CD4-positive, alpha-beta T cell treated with Interferon alpha-2 for 1 hour (primary cell): ENCODE data around the gene GPATCH8.
"Not testable (repeated sequence)": the region's sequence is repeated elsewhere in the genome, so short reads cannot be mapped to it uniquely, and the experiment has no call there.

Experiments
- DNase-seq, 2 donors: peaks; one replicate each; pipeline ENCODE4 v3.0.0-alpha.2; 2020 to 2022

Gene GPATCH8

DNA sequence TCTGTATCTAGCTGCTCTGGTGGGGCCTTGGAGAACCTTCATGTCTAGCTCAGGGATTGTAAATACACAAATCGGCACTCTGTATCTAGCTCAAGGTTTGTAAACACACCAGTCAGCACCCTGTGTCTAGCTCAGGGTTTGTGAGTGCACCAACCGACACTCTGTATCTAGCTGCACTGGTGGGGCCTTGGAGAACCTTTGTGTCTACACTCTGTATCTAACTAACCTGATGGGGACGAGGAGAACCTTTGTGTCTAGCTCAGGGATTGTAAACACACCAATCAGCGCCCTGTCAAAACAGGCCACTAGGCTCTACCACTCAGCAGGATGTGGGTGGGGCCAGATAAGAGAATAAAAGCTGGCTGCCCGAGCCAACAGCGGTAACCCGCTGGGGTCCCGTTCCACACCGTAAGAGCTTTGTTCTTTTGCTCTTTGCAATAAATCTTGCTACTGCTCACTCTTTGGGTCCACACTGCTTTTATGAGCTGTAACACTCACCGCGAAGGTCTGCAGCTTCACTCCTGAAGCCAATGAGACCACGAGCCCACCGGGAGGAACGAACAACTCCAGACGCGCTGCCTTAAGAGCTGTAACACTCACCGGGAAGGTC is 133.7 kb downstream of the GPATCH8 start:
- DNase-seq = peak in 1 of 2 donors; percentile 33

DNA sequence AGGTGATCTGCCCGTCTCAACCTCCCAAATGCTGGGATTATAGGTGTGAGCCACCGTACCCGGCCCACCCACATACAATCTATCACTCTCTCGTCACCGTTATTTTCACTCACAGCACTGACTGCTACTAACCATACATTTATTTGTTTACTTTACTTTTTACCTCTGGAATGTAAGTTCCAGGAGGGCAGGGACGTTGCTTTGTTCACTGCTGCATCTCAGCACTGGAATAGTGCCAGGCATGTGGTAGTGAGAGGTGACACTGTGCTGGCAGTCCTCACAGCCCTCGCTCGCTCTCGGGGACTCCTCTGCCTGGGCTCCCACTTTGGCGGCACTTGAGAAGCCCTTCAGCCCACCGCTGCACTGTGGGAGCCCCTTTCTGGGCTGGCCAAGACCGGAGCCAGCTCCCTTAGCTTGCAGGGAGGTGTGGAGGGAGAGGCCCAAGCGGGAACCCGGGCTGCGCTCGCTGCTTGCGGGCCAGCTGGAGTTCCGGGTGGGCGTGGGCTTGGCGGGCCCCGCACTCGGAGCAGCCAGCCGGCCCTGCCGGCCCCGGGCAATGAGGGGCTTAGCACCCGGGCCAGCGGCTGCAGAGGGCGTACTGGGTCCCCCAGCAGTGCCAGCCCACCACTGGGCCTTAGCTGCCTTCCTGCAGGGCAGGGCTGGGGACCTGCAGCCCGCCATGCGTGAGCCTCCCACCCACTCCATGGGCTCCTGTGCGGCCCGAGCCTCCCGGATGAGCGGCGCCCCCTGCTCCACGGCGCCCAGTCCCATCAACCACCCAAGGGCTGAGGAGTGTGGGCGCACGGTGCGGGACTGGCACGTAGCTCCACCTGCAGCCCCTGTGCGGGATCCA is 134.6 kb downstream of the GPATCH8 start:
- DNase-seq = not testable (repeated sequence)

DNA sequence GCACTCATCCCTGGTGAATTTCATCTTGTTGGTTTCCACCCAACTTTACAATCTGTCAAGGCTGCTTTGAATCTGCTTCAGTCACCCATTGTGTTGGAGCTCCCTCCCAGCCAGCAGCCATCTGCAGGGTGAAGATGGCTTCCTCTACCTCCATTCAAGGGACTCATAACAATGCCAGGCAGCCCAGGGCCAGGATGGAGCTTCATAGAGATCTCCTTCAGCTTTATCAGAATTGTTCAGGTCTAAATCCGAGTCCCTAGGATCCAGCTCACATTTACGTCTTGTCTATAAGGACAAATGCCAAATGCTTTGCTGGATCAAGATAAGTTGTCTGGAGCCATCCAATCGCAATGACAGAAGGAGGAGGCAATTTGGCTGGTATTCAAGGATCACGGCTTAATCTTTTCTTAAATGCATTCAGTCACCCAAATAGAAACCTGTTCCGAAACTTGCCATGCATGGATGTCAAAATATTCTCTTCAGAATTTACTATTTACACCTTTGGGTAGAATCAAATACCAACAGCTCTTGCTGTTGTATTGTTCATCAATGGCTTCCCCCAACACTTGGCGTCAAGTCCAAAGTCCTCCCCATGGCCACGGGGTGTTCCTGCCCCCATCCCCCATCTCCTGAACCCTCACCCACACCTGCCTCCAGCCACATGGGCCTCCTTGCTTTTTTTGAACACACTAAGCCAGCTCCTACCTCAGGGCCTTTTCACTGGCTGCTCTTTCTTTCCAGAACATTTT is 135.8 kb downstream of the GPATCH8 start:
- no peak for DNase-seq

DNA sequence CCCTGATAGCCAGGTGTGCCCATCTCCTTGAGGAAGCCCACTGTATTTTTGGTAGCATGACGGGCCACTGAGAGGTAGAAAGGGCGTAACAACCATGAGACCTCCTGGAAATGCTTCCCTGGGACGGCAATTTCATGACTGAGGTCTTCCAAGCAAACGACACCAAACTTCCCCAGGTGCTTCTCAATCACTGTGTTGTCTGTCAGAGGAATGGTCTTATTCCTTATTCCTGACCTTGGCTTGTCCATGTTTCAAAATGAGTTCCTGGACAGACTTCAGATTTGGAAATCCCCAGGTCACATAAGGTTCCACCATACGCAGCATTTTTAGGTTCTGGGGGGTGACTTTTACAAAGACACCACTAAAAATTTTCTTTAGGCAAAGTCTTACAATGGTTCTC is 138.2 kb downstream of the GPATCH8 start:
- DNase-seq = not testable (repeated sequence)

DNA sequence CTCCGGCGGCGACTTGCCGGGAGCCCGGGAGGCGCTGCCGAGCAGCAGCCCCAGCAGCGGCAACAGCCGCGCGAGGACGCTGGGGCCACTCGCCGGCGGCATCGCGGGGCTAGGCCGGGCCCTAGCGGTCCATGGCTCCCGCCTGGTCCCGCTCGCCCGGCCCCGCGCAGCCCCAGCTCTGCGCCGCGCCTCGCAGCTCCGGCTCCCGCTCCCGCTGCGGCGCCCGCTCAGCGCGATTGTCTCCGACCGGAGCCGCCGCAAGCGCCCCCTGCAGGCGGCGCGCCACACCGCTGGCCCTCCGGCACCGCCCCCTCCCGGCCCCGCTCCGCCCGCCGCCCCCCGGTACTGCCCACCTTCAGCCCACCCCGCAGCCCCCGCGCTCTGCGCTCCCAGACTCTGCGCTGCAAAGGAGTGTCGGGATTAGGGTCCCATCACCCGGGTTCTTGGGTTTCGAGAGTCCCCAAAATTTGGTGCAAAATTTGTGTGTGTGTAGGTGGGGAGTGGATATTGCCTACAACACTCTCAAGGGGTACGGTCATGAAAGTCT is 139.5 kb downstream of the GPATCH8 start, which contains the start of gene FAM171A2:
Gene FAM171A2 (minus strand): TSS at position 241 of the 547 bp plus-strand sequence. CDS start 139 bp downstream, at position 102.
- DNase-seq = peak; percentile 58 to 75

DNA sequence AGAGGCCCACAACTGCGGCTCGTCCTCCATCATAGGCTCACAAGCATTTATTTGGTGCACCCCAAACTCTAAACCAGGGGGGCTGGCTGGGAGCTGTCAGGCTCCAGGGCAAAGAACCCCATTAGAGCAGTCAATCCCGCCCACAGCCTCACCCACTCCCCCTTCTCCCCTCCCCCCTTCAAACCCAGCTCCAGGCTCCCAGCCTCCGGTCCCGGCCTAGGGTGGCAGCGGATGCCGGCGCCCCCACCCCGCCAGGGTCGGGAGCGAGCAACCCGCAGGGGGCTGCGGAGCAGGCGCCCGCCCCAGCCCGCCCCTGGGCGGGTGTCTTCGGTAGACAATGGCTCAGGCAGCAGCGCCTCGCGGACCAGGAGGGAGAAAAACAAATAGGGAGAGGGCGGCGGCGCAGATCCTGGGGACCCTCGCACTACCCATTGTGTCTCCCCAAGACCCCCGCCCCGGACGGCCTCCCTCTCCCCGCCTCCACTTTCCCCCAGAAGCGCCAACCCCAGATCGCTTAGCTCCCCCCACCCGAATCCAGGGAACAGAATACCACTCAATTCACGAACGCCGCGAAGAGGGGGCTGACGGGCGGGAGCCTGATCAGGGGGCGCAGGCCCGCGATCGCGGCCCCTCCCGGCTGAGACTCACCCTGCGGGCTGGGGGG is 140.1 kb downstream of the GPATCH8 start:
- DNase-seq = peak in 1 of 2 donors; percentile 15

DNA sequence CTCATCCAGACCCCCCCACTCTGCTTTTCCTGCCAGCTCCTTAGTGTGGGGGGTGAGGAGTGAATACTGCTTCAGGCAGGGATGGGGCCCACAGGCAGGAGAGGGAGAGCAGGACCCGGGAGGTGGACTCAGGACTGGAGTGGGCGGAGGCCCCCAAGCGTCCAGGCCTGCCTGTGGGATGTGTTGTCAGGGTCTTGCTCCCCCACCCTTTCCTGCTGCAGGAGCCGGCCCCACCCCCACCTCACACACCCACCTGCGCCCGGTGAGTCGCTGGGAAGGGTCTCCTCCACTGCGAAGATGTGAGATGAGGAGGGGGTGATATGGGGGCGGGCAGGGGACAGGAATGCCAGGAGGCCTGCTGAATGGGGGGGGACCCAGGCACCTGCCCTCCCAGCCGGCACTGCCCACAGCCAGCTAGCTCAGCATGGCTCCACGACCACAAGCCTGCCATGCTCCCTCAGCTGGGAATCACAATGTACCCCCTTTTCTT is 140.7 kb downstream of the GPATCH8 start:
- DNase-seq = no peak

DNA sequence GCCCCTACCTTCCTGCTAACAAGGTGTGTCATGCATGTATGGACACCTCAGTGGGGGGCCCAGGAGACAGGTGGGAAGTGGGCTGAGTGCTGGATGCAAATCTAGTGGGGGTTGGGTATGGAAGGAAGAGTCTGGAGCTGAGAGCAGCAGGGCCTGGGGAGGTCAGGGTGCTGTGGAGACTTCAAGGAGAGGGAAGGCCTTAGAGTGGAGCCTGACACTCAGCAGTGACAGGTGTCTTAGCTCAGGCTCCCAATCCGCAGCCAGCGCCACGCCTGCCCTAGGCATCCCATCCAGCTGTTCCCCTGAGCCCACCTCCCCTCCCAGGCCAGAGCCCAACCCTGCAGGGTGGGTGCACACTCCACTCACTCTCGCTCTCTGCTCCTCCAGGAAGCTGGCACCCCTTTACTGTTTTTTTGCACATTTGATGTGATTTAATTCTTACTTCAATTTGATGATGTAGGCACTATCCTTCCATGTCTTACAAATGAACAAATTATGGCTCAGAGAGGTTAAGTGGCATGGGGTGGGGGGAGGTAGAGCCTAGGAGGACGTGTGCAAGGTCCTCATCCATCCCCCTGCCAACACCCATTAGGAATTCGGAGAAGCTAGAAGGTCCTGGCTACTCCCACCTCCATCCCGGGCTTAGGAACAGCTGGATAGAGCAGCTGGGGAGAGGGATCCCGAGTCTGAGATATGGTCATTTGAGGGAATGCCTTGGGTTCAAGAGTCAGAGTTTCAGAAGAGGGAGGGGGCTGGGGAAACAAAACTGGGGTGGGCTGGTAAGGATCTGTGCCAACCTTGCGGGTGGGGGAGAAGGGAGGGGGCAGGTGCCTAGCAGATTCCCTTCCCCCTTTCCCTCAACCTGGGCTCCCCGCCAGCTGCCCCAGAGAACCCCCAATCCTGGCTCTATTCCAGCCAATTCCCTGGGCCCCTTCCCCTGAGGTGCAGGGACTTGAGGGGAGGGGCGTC is 141.6 kb downstream of the GPATCH8 start:
- DNase-seq = no peak

DNA sequence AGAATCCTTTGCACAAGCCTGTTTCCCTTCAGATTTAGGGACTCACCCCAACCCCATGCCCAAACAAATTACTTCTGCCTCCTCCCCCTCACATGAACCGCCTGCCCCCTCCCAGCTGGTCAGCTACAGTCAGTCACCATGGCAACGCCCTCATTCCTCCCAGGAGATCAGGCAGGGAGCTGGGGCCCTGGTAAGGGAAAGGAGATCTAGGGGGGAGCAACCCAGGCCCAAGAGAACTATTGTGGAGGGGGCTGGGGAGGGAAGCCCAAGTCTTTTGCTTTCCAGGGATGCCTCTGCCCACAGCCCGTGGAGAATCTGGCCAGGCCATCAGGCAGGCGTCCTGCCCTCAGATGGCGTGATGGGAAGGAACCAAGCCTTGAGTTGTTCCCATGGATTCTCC is 142.4 kb downstream of the GPATCH8 start:
- DNase-seq = no peak

DNA sequence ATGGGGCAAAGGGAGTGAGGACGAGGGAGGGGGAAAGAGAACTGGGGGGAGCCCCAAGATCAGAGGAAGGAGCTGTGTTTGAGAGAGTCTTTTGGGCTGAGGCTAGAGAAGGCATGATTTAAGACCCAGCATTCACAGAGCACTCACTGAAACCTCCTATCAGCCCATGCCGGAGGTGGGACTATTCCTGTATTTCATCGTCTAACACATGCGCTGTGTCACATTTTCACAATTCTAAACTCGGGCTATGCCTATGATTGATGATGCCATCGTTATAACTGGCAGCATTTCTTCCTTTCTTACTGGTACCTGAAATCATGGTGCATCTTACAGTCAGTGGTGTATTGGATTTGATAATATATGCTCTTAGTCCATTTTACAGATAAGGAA is 143.1 kb downstream of the GPATCH8 start:
- no peak for DNase-seq

DNA sequence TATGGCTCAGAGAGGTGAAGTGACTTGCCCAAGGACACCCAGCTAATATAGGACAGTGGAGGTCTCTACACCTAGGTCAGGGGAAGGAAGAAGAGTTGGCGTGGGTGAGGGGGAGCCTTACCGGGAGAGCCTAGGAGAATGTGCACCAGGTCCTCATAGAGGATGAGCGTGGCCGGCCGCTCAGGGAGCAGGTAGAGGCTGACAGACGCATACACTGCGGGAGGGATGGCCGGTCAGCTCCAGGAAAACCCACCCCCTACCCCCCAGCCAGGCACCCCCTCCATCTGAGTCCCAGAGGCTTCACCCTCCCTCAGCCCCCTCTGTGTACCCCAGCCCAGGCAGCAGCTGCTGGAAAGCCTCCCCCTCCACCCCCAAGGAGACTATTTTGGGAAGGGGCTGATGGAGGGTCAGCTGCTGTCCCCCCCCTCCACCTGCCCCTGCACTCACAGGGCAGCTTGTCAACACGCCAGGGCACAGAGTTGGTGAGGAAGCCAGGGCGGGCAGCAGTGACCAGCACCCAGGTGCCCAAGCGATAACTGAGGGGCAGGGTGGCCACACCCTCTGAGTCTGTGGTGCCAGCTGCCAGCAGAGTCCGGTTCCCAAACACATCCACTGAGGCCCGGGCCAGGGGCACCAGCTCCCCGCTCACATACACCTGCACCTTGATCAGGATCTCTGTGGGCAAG is 143.6 kb downstream of the GPATCH8 start:
- DNase-seq = no peak

DNA sequence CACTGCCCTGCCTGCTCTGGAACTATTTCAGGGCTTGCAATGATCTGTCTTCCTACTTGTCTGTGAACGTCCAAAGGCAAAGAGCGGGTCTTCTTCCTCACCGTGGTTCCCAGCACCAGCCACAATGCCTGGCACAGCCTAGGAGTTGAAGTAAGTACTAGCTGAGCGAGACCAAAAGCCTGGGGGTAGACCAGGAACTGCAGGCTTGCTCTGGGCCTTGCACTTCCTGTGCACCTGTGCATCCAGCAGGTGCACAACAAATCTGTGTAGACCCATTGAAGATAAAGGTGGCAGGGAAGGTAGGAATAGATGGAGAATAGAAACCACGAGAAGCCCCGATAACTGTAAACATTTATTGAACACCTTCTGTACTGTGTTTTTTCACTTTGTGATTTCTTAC is 144.2 kb downstream of the GPATCH8 start:
- no peak for DNase-seq

DNA sequence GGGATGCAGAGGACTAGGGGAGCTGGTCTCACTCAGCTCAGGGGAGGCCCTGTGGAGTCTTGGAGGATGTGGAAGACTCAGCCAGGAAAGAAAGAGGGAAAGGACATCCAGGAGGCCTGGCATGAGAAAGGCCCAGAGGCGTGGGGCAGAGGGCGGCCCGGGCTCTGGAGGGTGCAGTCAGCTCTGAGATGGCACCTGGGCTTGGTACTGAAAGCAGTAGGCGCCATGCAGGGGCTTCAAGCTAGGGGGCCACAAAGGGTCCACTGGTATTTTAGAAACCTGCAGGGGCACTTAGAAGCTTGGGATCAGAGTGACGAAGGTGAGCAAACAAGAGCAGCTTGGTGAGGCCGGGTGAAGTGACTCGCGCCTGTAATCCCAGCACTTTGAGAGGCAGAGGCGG is 145.1 kb downstream of the GPATCH8 start:
- DNase-seq = no peak

DNA sequence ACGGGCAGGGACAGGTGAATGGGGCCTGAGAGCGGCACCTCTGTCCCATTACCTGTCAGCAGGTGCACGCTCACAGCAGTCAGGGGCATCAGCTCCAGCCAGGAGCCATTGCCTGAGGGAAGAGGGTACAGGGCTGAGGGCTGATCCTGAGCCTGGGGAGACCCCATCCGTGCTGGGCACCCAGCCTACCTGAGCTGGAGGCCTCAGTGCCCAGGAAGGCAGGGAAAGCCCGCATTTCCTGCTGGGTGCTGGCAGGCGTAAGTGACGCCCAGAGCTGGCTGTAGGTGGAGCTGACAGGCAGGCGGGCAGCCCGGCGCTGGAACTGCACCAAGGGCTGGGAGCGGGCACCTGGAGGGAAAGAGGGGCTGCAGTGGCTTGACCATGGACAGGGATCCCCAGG is 147.0 kb downstream of the GPATCH8 start:
- no peak for DNase-seq

DNA sequence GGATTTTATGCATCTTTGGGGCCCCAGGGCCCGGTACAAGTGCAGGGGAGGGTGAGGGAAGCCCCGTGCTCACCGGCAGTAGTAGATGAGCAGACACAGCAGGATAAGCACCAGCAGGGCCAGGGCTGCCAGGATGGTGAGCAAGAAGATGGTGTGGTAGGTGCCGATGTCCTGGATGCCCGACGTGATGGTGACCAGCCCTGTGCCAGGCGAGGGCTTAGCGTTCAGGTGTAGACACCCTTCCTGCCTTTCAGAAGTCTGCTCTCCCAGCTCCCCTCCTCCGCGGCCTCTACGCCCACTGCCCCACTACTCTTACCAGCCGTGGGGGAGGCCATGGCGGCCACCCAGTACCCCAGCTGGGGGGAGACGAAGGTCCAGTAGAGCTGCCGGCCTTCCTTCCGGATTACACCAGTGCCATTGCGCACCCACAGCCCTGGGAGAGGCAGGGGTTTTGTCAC is 147.5 kb downstream of the GPATCH8 start:
- no peak for DNase-seq

DNA sequence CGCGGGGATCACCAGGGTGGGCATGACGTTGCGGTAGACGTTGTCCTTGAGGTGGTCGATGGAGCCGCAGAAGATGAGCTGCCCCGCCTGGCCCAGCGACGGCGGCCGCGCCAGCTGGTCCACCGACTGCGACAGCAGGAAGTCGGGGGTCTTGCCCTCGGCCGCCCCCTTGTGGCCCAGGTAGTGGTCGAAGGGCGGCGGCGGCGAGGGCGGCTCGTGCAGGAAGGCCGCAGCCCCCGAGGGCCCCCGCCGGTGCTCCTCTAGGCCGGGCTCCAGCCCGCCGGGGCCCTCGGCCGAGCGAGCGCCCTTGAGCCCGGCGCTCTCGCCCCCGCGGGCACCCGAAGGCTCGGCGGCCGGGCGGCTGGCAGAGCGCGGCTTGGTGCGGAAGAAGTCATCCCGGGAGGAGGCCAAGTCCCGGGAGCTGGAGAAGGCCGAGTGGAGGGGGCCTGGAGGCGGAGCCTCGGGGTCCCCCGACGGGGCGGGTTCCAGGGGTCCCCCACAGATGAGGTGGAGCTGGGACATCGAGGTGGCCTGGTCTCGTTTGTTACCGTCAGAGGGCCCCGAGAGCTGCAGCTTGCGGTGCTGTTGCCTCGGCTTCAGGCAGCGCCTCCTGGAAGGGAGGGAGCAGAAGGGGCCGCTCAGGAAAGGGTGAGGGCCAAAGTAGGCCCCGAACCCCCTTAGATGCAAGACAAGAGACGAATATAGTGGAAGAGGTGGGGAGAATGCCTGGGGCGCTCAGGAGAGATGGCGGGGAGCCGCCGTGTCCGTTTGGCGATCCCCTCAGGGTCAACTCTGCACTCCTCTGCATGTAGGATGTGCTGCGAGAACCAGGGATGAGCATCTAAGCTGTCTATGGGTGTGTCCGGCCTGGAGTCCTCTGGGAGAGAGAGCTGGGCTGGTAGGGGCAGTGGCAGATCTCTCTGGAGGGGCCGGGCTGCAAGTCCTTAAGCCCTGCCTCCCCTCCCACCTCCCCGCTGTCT is 148.3 kb downstream of the GPATCH8 start:
- DNase-seq = peak; percentile 46 to 66

DNA sequence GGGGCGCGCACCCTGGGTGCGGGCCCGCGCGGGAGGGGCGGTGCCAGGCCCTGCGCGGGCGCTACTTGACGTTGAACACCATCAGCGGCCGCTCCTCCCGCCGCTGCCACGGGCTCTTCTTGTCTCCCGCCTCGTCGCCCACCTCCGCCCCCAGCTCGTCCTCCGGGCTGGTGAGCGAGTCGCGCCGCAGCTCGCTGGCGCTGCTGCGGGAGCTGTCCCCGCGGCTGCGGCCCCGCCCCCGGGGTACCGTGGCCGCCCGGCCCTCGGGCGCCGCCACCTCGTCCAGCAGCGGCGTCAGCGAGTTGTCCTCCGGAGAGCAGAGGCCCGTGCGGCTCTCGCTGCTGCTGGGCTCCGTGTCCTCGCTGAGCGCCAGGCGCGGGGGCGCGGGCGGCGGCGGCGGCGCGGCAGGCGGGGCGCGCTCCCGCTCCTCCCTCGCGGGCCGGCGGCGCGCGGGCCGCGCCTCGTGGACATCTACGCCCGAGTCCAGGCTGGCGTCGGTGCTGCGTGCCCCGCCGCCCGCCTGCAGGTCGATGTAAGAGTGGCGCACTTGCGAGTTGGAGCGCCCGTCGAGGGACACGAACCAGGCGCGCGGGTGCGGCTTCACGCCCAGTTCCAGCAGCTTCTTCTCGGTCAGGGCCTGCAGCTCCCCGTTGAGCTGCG is 149.4 kb downstream of the GPATCH8 start:
- peak in 1 of 2 donors; percentile 33 for DNase-seq

DNA sequence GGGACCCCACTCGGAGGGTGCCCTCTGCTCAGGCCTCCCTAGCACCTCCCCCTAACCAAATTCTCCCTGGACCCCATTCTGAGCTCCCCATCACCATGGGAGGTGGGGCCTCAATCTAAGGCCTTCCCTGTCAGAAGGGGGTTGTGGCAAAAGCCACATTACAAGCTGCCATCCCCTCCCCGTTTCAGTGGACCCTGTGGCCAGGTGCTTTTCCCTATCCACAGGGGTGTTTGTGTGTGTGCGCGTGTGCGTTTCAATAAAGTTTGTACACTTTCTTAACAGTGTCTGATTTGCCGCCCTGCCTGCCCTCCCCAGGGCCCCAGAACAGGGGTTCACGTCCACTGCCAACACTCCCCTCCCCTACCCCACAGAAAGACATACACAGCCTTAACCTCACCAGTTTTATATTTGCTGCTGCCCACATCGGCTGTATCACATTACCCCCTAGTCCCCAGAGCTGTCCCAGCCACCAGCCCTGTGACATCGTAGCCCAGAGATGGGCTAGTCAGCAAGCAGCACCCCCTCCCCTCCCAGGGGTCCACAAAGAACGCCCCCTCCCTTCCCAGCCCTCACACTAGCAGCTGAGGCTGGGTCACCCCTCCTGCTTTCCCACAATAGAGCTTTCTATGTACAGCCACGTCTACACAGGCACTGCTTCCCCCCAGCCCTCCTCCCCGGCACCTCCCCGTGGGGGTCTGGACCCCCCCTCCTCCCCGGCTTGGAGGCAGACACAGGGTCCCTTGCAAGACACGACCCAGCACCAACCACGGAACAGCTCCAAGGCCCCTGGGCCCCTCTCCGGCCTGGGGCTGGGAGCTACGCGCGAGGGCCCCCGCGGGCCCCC is 150.2 kb downstream of the GPATCH8 start:
- DNase-seq = no peak
